Left ventricle myocardium superior (tissue), 1 donor: Measurements from ENCODE around the gene SSX4B. TPM values are rescaled to one million over a fixed set of nuclear protein-coding genes. Genes with fewer than 3 reads are reported as not detected.
"Not testable (repeated sequence)": the region's sequence is repeated elsewhere in the genome, so short reads cannot be mapped to it uniquely, and the experiment has no call there.

ENCODE experiments used
- ATAC-seq: fragments of 200-7000 bp; cut with Tn5 transposase; one replicate; pipeline ENCODE4 v1.9.1; 2020; ENCODE audit warnings: mild to moderate bottlenecking, moderate library complexity
- DNase-seq: peaks from one replicate; pipeline ENCODE4 v3.0.0-alpha.2; 2020
- intact Hi-C: fragments of 100-400 bp; cut with micrococcal nuclease; formaldehyde crosslinking; loops from one replicate; pipeline ENCODE4 v1.11.0; 2022
- total RNA-seq: library from RNA; stranded (reverse); fragmentation: NEBNext Ultra II Directional; extraction: Animal tissue kit (Norgen Biotek cat#: 25700); gene quantifications from one replicate; pipeline ENCODE4 v1.2.1, GENCODE V29; 2021
- donor health status: DM: no; HTN: yes; CAD: no; lungs with severe emphysema.

SSX4B gene
- total RNA-seq, 1 donor from 2014 or later = not detected

DNA sequence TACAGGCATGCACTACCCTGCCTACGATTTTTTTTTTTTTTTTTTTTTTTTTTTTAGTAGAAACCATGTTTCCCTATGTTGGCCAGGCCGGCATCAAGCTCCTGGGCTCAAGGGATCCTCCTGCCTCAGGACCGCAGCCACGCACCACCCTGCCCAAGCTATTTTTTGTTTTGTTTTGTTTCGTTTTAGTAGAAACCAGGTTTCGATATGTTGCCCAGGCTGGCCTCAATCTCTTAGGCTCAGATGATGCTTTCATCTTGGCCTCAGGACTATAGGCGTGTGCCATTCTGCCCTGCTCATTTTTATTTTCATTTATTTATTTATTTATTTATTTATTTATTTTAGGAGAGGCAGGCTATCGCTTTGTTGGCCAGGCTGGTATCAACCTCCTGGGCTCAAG is 54.1 kb downstream of the SSX4B start:
- intact Hi-C loops = no loop called here
- DNase-seq = no peak
- no peak for ATAC-seq

DNA sequence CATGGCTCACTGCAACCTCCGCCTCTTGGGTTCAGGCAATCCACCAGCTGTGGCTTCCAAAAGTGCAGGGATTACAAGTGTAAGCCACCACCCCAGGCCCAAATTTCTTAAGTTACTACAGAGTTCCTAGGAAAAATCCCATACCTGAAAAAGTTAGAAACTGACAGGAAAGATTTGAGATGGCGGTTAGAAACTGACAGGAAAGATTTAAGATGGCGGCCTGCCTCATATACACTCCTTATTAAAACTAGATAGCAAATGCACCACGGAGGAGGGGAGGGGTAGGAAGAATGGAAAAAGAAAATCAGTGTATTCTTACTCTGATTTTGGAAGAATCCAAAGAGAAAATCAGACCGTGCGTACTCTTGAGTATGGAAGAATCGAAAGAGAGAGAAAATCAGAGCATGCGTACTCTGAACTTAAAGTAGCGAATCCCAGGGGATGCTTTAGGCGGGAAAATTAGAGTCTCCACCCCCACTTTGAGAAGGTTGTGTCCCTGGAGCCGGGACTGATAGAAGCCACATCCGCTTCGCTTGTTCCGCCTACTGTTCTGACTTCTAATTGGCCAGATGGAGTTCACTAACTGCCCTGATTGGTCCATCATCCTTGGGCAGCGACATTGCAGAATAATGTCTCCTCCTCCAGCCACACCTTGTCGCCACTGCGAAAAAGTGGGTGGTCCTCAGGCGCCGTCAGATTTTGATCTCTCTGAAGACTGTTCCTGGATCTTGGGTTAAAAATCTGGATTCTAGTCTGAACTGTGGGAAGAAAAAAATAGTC is 55.3 kb downstream of the SSX4B start, which contains the start of gene SSX3:
Gene SSX3, minus strand, starts transcription at position 389 of the 780 bp plus-strand sequence. CDS start 1,454 bp downstream, outside the sequence.
- ATAC-seq, intact Hi-C loops, DNase-seq: not testable (repeated sequence)

Other genes with a start within 250 kb of the SSX4B start
- gene SSX5, start 215.2 kb downstream of the SSX4B start, total RNA-seq = not detected
- not detected for gene SSX1, start 156.6 kb downstream of the SSX4B start, total RNA-seq
- gene SSX3, start 55.3 kb downstream of the SSX4B start, total RNA-seq = not detected
- gene SSX4, start 28.4 kb downstream of the SSX4B start, total RNA-seq = not detected
- gene SLC38A5, start 58.3 kb upstream of the SSX4B start, total RNA-seq = 0.50 TPM
- 15.1 TPM for gene FTSJ1, start 64.2 kb upstream of the SSX4B start, total RNA-seq
- gene PORCN, start 97.0 kb upstream of the SSX4B start, total RNA-seq = 13.2 TPM
- 55.4 TPM for gene EBP, start 109.8 kb upstream of the SSX4B start, total RNA-seq
- gene TBC1D25, start 127.8 kb upstream of the SSX4B start, total RNA-seq = 15.4 TPM
- 103 TPM for gene RBM3, start 162.5 kb upstream of the SSX4B start, total RNA-seq
- 164 TPM for gene WDR13, start 185.5 kb upstream of the SSX4B start, total RNA-seq